Measurements from ENCODE around the gene PNMA8A. TPM values are rescaled to one million over a fixed set of nuclear protein-coding genes. Genes with fewer than 3 reads are reported as not detected.

Gene PNMA8A
- total RNA-seq, 6 experiments from 2014 or later = 8.6 to 13.1 (median 9.2) TPM

- TF ChIP-seq CTCF (IDR thresholded peaks at IDR 0.05) = no peak
- no peak for DNase-seq
- Mint-ChIP-seq H3K27me3 (ENCODE audit: insufficient read depth) (no peaks in the 10 kb centered on the region; the same call in 1 of the 2 replicates), H3K36me3 (ENCODE audit: low read depth) (peaks cover 15% of the 10 kb centered on the region), H3K4me1 (ENCODE audit: low read depth) (peaks cover 29% of the 10 kb centered on the region), H3K27ac (no peak overlapping the region), H3K9me3 (no peaks in the 10 kb centered on the region), H3K4me3 (no peak overlapping the region)
Observed at GRCh38 chr19:46463516-46463915, 7.8 kb downstream of the PNMA8A start.

GRCh38 chr19:46461537-46461936, 9.8 kb downstream of the PNMA8A start:
- no peak for TF ChIP-seq CTCF (IDR thresholded peaks at IDR 0.05)
- H3K27ac Mint-ChIP-seq = no peak overlapping the region
- H3K9me3 Mint-ChIP-seq = no peaks in the 10 kb centered on the region
- peaks cover 9% of the 10 kb centered on the region for H3K4me1 Mint-ChIP-seq (ENCODE audit: low read depth)
- peaks cover 4% of the 10 kb centered on the region; the same call in 1 of the 2 replicates for H3K36me3 Mint-ChIP-seq (ENCODE audit: low read depth)
- H3K27me3 Mint-ChIP-seq (ENCODE audit: insufficient read depth) = no peaks in the 10 kb centered on the region; the same call in 1 of the 2 replicates
- no peak overlapping the region for H3K4me3 Mint-ChIP-seq
- no peak for DNase-seq

- Mint-ChIP-seq H3K27ac (no peak overlapping the region), H3K4me3 (no peak overlapping the region), H3K27me3 (ENCODE audit: insufficient read depth) (no peaks in the 10 kb centered on the region; the same call in 1 of the 2 replicates), H3K4me1 (ENCODE audit: low read depth) (peaks cover 9% of the 10 kb centered on the region), H3K36me3 (ENCODE audit: low read depth) (peaks cover 4% of the 10 kb centered on the region; the same call in 1 of the 2 replicates), H3K9me3 (no peaks in the 10 kb centered on the region)
- TF ChIP-seq CTCF (IDR thresholded peaks at IDR 0.05) = no peak
- no peak for DNase-seq
Observed at GRCh38 chr19:46460981-46461380, 10.4 kb downstream of the PNMA8A start.

GRCh38 chr19:46460055-46460454, 11.3 kb downstream of the PNMA8A start:
- DNase-seq = no peak
- Mint-ChIP-seq H3K4me3 (no peak overlapping the region), H3K36me3 (ENCODE audit: low read depth) (no peaks in the 10 kb centered on the region), H3K27me3 (ENCODE audit: insufficient read depth) (no peaks in the 10 kb centered on the region; the same call in 1 of the 2 replicates), H3K27ac (no peak overlapping the region), H3K4me1 (ENCODE audit: low read depth) (peaks cover 6% of the 10 kb centered on the region; the same call in 1 of the 2 replicates), H3K9me3 (no peaks in the 10 kb centered on the region)
- TF ChIP-seq CTCF (IDR thresholded peaks at IDR 0.05) = no peak

- Mint-ChIP-seq H3K27ac (no peak overlapping the region), H3K36me3 (ENCODE audit: low read depth) (no peaks in the 10 kb centered on the region)
- DNase-seq = no peak
Observed at GRCh38 chr19:46456930-46457329, 14.4 kb downstream of the PNMA8A start.

More at GRCh38 chr19:46456930-46457329, 14.4 kb downstream of the PNMA8A start:
- peaks cover 6% of the 10 kb centered on the region; the same call in 1 of the 2 replicates for H3K4me1 Mint-ChIP-seq (ENCODE audit: low read depth)
- TF ChIP-seq CTCF (IDR thresholded peaks at IDR 0.05) = no peak
- H3K27me3 Mint-ChIP-seq (ENCODE audit: insufficient read depth) = peaks cover 8% of the 10 kb centered on the region
- H3K4me3 Mint-ChIP-seq = no peak overlapping the region
- no peaks in the 10 kb centered on the region for H3K9me3 Mint-ChIP-seq
